Prostate gland (tissue), 2 donors: ENCODE results near the gene DPY30. TPM values are rescaled to one million over a fixed set of nuclear protein-coding genes. Genes with fewer than 3 reads are reported as not detected.

Experiments
- DNase-seq: peaks from one replicate; pipeline ENCODE4 v3.0.0-alpha.2; 2019; ENCODE audit warnings: low spot score
- H3K27ac ChIP-seq, 2 donors: fragments of 200-600 bp; sonication (generic); 2 replicates each; pipeline ENCODE4 v1.5.1; 2017 to 2019
- H3K27me3 ChIP-seq: fragments of 200-600 bp; sonication (generic); replicated peaks from 2 replicates; pipeline ENCODE4 v1.5.1; 2019; ENCODE audit not compliant: insufficient read depth
- H3K36me3 ChIP-seq, 2 donors: fragments of 200-600 bp; sonication (generic); 1 replicate in 1 of 2; 2 replicates in 1 of 2; pipeline versions ENCODE4 v1.5.1 to v1.8.1; 2017 to 2019
- H3K4me1 ChIP-seq: fragments of 200-600 bp; sonication (generic); replicated peaks from 2 replicates; pipeline ENCODE4 v1.5.1; 2019
- H3K4me3 ChIP-seq, 2 donors: fragments of 200-600 bp; sonication (generic); 2 replicates each; pipeline ENCODE4 v1.5.1; 2017 to 2019
- H3K9me3 ChIP-seq: fragments of 200-600 bp; sonication (generic); 2 replicates; pipeline ENCODE4 v1.5.1; 2017
- CTCF ChIP-seq, 4 experiments: fragments of 200-600 bp in 2 of 4; fragments of 450-650 bp in 2 of 4; sonication (generic) in 2 of 4; IDR thresholded peaks; 1 replicate in 3 of 4; 2 replicates in 1 of 4; pipeline ENCODE4 v1.5.1; 2016 to 2019; ENCODE audit warnings: antibody characterized with exemption in 4 of 4, mild to moderate bottlenecking in 2 of 4, moderate library complexity in 2 of 4
- POLR2A ChIP-seq: fragments of 450-650 bp; IDR thresholded peaks from one replicate; pipeline ENCODE4 v1.6.1; 2016; ENCODE audit warnings: antibody characterized with exemption, mild to moderate bottlenecking
- POLR2AphosphoS5 ChIP-seq: sonication (generic); formaldehyde crosslinking; IDR thresholded peaks from one replicate; pipeline ENCODE4 v1.6.1; 2017; ENCODE audit warnings: antibody characterized with exemption
- WGBS: methylation state at CpG from one replicate; pipeline ENCODE4 v1.1.5; 2018; 5-methylcytosine and 5-hydroxymethylcytosine counted together
- intact Hi-C: fragments of 100-400 bp; cut with DNase I; formaldehyde crosslinking; loops from one replicate; pipeline ENCODE4 v1.14.2; 2022
- total RNA-seq, 2 donors: library from RNA; depleted of rRNA; stranded (reverse); fragments of >200 nt; gene quantifications; one replicate each; pipeline ENCODE4 v1.1.0, GENCODE V29; 2016

The DPY30 gene
- total RNA-seq, 2 donors from 2014 or later: 36.5 to 93.3 TPM

DNA sequence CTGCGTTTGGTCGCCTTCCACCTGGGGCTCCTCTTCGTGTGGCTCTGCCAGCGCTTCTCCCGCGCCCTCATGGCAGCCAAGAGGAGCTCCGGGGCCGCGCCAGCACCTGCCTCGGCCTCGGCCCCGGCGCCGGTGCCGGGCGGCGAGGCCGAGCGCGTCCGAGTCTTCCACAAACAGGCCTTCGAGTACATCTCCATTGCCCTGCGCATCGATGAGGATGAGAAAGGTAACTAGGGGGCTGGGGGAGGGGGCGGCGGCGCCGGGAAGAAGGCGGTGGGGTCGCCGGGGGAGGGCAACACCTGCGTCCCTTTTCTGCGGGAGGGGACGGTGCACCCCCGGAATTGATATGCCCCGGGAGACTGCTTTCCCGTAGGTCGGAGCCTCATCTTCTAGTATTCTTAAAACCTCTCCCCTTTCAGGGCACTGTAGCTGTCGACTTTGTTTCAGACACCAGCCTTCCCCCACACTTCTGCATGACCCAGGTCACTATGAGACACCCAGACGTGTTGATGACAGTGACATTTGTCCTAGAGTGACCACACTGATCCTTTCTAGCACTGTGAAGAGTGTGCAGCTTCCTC lies 24.5 kb upstream of the DPY30 start:
- Histone ChIP-seq H3K9me3 (no peaks in the 10 kb centered on the region), H3K27me3 (no peaks in the 10 kb centered on the region), H3K4me3 (peak overlapping the region; percentile 88 to 91), H3K27ac (peak overlapping the region; percentile 89 to 93), H3K36me3 (no peaks in the 10 kb centered on the region), H3K4me1 (no peaks in the 10 kb centered on the region)
- TF ChIP-seq POLR2A (peak; percentile 40), POLR2AphosphoS5 (peak; percentile 11), CTCF (IDR thresholded peaks at IDR 0.05) (no peak)
- whole genome bisulfite sequencing: 1% methylated on average over 33 of the region's 40 CpGs
- intact Hi-C loops: no loop called here
- no peak for DNase-seq

DNA sequence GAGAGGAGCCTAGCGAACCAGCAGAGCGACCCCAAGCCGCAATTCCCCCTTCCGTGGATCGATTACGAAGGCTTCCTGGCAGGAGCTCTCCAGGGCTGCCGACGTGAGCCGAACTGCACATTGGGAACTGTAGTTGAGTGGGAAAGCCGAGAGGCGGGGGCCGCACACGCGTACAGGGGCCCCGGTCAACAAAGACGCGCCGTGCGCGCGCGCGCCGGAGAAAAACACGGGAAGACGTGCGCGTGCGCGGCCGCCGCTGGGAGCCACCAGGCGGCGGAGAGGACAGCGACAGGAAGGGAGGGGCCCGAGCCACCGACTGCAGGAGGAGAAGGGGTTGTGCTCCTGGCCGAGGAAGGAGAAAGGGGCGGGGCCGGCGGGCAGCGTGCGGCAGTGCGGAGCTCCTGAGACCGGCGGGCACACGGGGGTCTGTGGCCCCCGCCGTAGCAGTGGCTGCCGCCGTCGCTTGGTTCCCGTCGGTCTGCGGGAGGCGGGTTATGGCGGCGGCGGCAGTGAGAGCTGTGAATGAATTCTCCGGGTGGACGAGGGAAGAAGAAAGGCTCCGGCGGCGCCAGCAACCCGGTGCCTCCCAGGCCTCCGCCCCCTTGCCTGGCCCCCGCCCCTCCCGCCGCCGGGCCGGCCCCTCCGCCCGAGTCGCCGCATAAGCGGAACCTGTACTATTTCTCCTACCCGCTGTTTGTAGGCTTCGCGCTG lies 23.9 kb upstream of the DPY30 start, which contains the start of gene SPAST:
Gene SPAST (plus strand): TSS at position 247 of the 711 bp plus-strand sequence. CDS start 276 bp downstream, at position 523.
- no peaks in the 10 kb centered on the region for H3K9me3 ChIP-seq
- H3K4me1 ChIP-seq: no peaks in the 10 kb centered on the region
- peak within 1 kb of the TSS; percentile 89 to 93 for H3K27ac ChIP-seq
- under 1% methylated on average over 78 of the region's 79 CpGs for WGBS
- peak within 1 kb of the TSS; percentile 88 to 91 for H3K4me3 ChIP-seq
- DNase-seq: peak; percentile 97
- TF ChIP-seq CTCF (IDR thresholded peaks at IDR 0.05): peak; percentile 49 to 95 (median 74)
- peak; percentile 94 for TF ChIP-seq POLR2AphosphoS5
- peak; percentile 50 for TF ChIP-seq POLR2A
- H3K27me3 ChIP-seq: no peaks in the 10 kb centered on the region
- H3K36me3 ChIP-seq: no peaks in the 10 kb centered on the region
- intact Hi-C loops: loop anchor here (1.0 kb wide), 1 partner anchor 54 kb away; no protein-coding TSS in a partner anchor

GRCh38 chr2:32061973-32062861 lies 22.6 kb upstream of the DPY30 start:
- WGBS: 46% methylated on average over 13 of the region's 13 CpGs
- Histone ChIP-seq H3K4me1 (no peaks in the 10 kb centered on the region), H3K36me3 (no peaks in the 10 kb centered on the region), H3K27me3 (no peaks in the 10 kb centered on the region), H3K27ac (peak overlapping the region; percentile 89 to 93), H3K9me3 (no peaks in the 10 kb centered on the region), H3K4me3 (peak overlapping the region; percentile 88 to 91)
- TF ChIP-seq POLR2A: no peak
- TF ChIP-seq CTCF (IDR thresholded peaks at IDR 0.05): no peak
- TF ChIP-seq POLR2AphosphoS5: no peak
- DNase-seq: peak; percentile 23
- intact Hi-C loops: no loop called here

DNA sequence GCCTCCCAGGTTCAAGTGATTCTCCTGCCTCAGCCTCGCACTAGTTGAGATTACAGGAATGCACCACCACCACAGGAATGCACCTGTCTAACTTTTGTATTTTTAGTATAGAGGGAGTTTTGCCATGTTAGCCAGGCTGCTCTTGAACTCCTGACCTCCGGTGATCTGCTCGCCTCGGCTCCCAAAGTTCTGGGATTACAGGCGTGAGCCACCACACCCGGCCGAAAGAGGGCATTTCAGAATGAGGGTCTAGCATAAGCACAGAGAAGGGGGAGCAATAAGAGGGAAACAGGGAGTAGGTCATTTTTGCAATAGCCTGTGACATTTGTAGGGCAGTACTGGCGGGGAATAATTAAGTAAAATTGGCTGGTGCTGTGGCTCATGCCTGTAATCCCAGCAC lies 21.8 kb upstream of the DPY30 start:
- H3K4me3 ChIP-seq: no peak overlapping the region
- intact Hi-C loops: no loop called here
- no peaks in the 10 kb centered on the region for H3K9me3 ChIP-seq
- no peak overlapping the region for H3K27ac ChIP-seq
- TF ChIP-seq POLR2A (no peak), CTCF (IDR thresholded peaks at IDR 0.05) (no peak), POLR2AphosphoS5 (no peak)
- H3K4me1 ChIP-seq: no peaks in the 10 kb centered on the region
- no peaks in the 10 kb centered on the region for H3K36me3 ChIP-seq
- 98% methylated on average over 8 of the region's 8 CpGs for WGBS
- H3K27me3 ChIP-seq: no peaks in the 10 kb centered on the region
- DNase-seq: no peak
